ENCODE results near the gene ALX1.

GRCh38 chr12:85283560-85283959, 3.5 kb downstream of the ALX1 start:
- no peak for TF ChIP-seq CTCF (conservative IDR thresholded peaks at IDR 0.05)
- TF ChIP-seq EZH2 (IDR thresholded peaks at IDR 0.05; ENCODE audit: low read depth): no peak

All from PC-9 (cell line).